Measurements from ENCODE around the gene SLC9A3.
A peak's percentile ranks its signal among the peaks of the same experiment; 100 is the strongest.

The SLC9A3 gene

DNA sequence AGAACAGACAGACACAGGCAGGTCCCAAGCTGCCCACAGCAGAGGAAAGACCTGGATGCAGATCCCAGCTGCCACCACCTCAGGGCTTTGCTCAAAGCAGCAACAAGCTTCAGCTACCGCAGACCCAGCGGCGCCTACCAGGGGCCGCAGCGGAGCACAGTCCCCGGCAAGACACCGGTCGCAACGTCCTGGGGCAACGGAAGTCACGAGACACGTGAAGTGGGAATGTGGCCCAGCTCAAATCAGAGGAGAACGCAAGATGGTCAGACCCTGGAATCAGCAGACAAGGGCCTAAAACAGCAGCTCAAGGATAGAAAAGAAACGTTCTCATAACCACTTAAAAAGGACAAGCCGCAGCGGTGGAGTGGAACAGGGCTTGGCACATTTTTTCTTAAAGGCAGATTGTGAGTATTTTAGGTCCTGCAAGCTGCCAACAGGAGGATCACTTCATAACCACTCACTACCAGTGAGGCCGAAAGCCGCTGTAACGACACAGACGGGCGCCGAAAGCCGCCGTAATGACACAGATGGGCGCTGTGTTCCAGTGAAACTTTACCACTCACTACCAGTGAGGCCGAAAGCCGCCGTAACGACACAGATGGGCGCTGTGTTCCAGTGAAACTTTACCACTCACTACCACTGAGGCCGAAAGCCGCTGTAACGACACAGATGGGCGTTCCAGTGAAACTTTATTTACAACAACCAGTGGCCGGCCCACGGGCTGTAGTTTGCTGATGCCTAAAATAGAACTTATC, 21.7 kb downstream of the SLC9A3 start:
- DNase-seq = no peak

DNA sequence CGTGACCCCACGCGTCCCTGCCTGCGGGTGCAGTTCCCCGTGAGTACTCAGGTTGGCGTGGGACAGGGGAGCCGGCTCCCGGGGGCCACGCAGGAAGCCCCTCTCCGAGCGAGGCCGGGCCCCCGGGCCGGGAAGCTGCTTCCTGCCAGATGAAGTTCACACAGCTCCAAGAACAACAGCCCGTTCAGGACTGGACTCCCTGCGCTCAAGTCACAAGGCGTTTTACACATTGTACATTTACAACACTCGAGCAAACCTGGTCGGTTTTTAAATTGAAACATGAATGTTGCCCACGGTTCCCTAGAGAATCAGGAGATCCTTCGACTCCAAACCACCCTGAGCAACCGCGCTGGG, 22.4 kb downstream of the SLC9A3 start:
- DNase-seq = no peak

DNA sequence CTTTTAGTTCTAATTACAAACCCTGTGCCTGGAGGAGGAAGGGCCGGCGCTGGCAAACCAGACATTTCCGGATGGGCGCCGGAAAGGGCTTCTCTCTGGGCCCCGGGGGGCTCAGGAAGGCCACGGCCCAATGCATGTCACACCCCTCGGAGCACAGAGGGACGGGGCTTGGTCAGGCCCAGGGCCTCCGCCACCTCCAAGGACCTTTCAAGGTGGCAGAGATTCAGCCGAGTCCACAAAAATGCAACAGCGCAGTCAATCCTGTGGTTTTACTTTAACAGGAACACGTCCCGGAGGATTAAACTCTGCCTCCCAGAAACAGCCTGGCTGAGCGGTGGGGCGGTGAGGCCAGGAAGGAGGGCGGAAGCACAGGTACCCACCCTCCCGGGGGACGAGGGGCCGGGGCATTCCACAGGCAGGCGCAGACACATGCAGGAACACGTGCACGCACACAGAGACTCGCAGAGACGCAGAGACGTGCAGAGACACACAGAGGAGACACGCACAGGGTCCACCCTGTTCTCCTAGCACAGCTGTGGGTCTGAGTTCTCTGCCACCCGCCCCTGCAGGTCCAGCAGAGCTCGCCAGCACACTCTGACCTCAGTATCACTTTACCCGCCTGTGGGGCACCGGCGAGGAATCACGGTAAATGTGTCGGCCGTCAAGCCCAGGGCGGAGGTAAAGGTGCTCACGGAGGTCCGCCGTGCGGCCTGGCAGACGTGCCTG, 23.0 kb downstream of the SLC9A3 start:
- no peak for DNase-seq

DNA sequence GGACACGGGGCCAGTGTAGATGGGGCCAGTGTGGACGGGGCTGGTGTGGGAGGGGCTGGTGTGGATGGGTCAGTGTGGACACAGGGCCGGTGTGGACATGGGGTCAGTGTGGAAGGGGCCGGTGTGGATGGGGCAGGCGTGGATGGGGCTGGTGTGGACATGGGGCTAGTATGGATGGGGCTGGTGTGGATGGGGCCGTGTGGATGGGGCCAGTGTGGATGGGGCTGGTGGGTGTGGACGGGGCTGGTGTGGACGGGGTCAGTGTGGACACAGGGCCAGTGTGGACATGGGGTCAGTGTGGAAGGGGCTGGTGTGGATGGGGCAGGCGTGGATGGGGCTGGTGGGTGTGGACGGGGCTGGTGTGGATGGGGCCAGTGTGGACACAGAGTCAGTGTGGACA, 23.8 kb downstream of the SLC9A3 start:
- no peak for DNase-seq

DNA sequence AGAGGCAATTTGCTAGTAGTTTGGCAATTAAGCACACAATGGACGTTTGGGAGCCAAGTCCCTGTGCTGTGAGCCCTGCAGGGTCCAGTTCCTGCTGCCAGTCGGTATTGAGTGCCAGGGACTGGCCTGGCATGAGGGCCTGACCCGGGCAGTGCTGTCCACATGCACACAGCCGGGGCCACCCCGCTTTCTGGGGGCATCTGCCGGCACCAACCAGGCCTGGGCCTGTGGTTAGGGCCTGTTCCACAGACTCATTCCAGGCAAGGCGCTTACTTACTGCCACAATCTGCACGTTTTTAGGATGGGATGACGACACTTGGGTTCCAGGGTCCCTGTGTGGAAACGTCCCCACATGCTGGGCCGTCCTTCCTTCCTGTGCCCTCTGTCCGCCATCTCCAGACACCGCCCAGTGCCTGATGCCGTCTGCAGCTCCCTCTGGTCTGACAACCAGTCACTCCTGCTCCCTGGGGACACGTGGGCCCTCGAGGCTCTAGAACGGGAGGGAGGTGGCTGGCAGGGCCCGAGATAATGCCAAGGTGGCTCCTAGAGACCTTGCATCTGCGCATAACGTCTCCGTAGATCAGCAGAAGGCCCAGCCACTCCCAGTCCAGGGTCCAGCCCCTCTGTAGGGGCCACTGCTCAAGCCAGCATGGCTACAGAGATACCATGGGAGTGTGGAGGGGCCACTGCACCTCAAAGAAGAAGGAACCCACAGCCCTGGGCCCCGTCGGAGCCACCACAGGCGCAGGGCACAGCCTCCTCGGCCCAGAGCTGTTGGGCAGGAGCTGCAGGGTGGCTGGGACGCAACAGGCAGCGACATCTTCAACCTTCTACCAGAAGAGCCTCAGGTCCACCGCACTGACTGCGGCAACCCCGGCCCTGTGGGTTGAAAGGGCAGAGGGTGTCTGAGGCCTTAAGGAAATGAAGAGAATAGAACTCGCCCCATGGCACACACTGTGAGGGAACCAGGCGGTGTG, 24.7 kb downstream of the SLC9A3 start:
- peak; percentile 15 for DNase-seq

DNA sequence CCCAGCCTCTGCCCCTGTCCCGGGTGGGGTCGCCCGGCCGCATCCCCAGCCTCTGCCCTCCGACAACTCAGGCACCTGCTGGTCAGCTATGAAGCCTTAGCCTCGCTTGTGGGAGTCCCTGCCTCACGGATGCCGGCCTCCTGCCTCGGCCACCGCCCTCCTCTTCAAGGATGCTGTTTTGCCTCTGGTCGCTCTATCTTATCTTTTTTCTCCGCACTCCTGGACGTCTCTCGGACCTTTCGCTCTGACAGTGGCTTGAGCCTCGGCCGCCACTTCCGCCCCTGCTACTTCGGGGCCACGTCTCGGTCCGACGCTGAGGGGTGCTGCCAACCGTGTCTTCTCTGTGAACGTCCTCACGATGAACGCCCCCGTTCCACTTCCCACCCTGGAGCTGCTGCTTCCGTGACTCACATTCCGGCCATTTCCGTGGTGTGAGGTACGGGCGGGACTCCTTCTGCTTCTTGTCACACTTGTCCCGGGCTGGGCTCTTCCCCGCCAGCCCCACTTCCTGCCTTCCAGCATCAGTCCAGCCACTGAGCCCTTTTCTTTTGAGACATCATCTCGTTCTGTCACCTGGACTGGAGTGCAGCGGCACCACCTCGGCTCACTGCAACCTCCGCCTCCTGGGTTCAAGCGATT, 26.3 kb downstream of the SLC9A3 start:
- no peak for DNase-seq

DNA sequence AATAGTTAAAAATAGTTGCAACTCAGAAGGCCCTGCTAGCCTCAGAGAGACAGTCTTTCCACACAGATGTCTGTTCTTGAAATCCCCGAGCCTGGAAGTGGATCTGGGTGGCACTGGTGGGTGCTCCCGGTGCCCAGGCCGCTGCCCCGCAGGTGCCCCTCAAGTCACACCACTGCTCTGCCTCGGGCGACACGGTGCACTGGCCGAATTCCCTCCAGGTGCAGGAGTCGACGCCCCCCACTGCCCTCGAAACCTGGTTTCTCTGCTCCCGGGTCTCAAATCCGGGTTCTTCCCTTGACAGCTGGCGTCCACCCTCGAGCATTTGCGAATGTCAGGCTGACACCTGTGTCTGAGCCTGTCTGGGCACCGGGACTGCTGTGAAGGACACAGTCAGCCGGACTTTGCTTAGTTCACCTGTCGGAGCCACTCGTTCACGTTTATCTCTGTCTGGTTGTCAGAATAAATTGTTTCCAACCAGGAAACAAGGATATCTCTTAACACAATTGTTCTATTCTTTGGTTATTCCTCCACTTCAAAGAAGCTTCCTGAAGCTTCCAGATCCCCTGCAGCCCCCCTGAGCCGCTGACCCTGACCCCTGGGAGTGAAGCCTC, 27.1 kb downstream of the SLC9A3 start:
- no peak for DNase-seq

DNA sequence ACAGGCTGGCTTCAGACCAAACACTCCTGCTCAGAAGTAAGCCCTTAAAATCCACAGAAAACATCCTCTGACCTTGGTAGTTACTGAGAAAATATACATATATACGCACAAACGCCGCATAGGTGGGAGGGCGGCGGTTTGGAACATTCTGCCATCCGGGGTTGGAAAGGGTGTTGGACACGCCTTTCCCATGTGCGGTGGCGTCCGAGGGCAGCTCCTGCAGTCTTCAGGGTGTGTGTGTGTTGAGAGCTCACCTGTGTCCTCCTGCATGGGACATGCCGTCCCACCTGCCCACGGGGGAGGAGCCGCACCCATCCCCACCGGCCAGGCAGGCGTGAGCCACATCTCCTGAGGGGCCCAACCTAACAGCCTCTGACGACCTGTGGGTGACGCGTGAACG, 28.2 kb downstream of the SLC9A3 start:
- DNase-seq = no peak

DNA sequence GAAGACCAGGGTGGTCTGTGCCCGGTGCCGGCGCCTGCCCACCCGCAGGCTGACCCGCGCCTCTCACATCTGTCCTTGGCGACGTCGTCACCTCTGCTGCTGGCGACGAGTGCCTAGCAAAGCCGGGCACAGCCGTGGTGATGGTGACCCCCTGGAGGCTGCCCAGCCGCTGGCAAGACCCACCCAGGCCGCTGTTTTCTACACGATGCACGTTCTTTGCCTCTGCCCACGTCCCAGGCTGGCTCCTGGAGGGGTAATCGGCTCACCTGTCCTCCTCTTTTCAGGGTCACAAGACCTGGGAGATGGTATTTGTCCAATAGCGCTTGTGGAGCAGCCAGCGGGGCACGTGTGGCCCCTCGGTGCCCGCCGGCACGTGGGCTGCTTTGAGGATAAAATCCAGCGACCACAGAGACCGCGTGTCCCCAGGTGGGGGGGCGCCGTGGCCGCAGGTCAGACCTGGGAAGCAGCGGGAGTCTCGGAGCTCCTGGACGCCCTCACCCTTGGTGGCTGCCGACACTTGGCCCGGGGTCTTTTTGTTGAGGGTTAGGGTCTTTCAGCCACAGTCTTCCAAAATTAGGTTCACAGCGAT, 29.5 kb downstream of the SLC9A3 start:
- DNase-seq = no peak

DNA sequence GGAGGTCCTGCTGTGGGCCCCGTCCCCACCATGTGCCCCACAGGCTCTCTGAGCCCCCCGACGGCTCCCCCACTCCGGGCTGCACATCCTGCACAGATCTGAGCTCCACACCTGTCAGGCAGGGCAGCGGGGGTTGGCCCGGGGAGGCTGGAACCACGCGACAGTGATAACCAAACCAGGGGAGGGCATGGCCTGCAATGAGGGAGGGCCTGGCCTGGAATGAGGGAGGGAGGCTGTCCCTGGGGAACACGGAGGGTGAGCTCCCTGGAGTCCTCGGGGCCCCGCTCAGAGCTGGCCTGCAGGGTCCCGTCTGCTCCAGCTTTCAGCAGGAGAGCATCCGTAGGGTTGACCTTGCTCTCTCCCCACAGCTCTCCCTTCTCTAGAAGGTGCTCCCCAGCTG, 30.5 kb downstream of the SLC9A3 start:
- DNase-seq = no peak

DNA sequence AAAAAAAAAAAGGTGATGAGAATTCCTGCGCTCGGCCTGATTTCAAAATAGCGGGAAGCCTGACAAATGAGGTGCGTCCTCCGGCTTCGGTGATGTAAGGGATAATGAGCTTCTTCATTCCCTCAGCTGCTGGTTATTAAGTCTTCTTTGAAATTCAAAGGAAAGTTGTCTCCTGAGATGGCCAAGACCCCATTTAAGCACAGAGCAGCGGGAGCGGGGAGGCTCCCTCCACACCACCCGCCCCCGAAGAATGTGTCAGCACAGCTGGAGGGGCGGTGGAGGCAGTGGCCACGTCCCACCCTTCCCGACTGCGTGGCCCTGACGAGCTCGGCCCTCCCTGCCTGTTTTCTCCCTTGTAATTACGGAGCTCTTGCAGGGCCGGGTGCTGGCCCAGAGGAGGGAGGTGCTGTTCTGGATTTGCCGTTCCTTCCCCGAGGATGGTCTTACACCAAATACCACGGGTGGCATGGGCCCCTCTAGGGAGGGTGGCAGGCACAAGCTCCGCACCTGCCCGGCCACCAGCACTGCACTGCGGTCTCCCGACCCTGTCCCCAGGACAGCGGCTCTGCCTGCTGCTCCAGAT, 31.0 kb downstream of the SLC9A3 start:
- DNase-seq = peak; percentile 29

DNA sequence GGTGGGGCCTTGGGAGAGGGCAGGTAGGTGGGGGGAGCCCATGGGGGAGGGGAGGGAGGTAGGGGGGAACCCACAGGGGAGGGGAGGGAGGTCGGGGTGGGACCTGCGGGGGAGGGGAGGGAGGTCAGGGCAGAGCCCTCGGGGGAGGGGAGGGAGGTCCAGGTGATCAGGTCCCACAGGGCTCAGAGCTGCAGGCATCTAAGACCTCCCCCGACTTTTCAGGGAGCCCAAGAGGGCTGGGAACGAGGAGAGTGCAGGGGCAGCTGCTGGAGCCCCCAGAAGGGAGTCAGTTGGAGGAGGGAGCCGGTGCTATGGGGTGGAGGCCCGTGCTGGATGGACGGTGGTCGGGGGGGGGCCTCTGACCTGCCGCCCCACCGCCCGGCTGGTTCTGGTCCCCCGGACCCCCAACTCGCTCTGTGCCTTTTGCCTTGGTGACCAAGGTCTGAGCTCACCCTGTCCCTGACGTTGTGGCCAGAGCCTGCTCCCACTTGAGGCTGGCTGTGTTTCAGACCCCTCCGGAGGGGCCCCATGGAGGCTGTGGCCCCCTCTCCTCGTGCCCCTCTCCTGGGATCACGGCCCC, 31.8 kb downstream of the SLC9A3 start:
- DNase-seq = no peak

DNA sequence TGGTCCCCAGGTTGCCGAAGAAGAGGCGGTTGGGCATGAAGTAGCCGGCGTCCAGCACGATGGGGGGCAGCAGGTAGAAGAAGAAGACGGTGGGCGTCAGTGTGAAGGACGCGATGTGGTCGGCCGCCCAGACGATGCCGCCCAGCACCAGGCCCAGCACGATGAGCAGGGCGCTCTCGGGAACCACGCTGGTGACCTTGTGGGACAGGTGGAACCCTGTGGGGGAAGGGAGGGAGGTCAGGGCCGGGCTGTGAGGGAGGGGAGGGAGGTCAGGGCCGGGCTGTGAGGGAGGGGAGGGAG, 32.4 kb downstream of the SLC9A3 start:
- DNase-seq = no peak

DNA sequence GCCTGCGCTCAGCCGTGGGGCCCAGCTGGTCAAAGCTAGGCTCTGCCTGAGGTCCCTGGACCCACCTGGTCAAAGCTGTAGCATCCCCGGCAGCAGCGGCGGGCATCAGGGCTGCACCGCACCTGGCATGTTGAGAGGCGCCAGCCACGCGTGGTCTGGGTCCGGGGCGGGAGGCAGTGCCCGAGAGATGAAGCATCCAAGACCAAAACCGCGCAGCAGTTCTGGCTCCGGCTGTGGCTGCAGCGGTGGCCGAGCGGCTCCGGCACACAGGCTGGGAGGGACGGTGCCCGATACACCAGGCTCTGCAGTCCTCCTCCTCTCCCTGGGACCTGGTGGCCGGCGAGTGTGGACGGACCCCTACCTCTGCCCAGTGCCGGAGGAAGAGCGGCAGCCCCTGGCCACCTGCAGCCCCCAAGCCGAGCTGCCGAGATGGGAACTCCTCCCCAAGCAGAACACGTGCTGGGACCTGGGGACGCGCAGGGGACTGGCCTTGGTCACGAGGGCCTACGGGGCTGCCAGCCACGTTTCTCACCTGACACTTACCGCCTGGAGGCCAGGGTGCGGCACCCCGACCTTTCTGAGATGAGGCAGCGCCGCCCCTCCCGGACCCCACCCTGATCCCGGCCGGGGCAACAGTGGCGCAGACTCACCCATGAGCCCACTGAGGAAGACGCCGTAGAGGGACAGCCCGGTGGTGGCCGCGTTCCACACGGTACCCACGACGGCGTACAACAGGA, 33.0 kb downstream of the SLC9A3 start:
- no peak for DNase-seq

DNA sequence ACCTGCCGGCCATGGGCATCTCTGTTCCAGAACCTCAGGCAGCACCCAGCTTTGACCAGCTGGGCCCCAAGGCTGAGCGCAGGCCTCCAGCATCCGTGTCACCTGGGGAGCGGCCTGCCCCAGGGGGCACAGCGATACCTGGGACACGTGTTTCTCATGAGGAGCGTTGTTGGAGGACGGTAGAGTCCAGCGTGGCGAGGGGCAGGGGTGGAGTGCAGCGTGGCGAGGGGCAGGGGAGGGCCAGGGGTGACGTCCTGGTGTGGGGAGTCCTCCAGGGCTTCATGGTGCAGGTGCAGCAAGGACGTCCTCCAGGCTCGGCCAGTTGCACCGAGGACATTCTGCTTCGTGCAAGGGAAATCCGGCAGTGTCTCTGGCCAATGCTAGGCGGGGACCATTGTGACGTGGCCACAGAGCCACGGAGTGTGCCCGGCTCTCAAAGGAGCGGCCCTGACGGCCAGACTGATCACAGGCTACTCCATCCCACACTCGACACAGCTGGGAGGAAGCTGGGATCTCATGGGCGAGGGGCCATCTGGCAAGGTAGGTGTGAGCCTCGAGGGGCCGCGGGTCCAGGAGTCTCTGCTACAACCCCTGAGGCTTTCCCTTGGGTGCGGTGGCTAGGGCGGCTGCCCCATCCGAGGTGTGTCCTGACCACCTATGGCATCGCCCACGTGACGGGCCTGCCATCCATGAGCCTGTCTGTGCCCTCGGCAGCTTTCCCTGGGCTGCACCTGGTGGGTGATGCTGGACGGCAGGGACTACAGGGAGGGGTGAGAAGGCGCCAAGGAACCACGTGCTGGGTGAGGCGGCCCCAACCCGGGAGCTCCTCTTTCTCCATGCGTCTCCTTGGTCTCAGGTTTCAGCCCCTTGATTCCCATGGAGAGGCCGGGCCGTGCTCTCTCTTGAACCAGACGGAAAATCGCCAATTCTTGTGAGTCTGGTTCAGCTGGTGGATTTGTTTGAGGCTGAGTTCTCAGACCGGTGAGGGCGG, 33.8 kb downstream of the SLC9A3 start:
- no peak for DNase-seq

DNA sequence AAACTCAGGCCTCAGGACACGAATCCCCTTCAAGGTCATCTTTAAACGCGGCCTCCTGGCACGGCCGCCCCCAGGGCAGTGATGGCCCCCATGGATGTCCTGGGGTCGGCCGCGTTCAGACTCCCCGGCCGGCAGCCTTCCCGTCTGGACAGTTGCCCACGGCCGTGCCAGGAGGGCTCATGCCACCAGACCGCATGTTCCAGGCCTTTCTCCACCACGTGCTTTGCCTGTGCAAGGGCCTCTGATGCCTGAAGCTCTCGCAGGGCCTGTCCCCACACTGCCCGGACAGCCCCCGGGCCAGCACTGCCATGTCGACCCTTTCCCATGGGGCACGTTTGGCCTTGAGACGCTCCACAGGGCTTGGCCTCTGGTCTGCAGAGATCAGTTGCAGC, 34.6 kb downstream of the SLC9A3 start:
- no peak for DNase-seq

DNA sequence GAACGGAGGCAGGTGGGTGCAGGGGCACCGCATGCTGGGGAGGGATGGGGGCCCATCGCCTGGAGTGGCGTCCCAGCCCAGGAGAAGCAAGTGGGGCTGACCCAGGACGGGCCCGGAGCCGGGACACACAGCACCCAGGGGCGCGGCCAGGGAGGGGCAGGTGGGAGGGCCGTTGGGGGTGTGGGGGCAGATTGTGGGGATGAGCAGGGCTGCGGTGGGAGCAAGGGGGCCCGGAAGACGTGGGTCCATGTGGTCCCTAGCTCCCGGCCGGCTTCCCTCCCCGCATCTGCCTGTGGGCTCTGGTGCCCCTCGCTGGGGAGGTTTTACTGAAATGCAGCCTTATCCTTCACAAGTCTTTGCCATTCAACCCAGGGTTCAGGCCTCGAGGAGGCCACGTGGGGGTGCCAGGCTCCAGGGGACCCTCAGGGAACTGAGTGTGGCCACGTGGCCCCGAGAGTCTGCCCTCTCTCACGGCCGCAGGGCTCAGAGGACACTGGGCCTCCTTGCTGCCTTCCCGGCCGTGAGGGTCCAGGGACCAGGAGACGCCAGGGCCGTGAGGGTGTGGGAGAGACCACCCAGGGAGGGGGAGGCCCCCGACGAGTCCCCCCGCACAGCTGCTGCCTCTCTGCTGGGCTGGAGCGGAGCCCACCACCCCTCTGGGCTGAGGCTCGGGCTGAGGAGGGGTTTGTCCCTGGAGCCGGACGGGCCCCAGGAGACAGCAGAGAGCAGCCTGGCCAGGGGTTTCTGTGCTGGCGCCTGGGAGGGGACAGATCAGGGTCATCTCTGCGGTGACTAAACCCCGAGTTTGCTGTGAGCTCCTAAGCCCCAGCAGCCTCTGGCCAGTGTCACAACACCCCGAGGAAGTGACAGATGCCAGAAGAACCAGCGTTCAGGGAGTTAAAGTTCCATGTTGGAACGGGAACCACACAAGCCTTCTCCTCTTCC, 35.2 kb downstream of the SLC9A3 start:
- DNase-seq = no peak

DNA sequence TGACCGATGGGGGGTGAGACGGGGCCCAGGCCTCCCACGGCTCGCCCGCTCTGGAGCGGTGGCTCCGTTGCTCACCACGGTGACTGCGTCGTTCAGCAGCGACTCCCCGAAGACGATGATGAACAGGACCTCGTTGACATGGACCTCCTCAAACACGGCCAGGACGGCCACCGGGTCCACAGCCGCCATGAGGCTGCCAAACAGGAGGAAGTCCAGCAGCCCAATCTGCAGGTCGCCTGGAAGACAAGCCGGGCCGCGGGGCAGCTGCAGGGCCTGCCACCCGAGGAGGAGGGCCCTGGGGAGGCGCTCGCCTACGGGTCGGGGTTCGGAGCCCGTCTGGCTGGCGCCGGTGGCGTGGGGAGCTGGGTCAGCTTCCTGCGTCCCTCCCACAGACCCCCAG, 36.0 kb downstream of the SLC9A3 start:
- no peak for DNase-seq

All from NCI-H69 (cell line).